ENCODE results near the gene ACKR2. TPM values are rescaled to one million over a fixed set of nuclear protein-coding genes. Genes with fewer than 3 reads are reported as not detected.
"Not testable (repeated sequence)": the region's sequence is repeated elsewhere in the genome, so short reads cannot be mapped to it uniquely, and the experiment has no call there.

ACKR2 gene
- total RNA-seq, 1 experiment from 2014 or later, result not detected

GRCh38 chr3:42807929-42808328 is 1.3 kb upstream of the ACKR2 start:
- DNase-seq, result no peak
- no peaks in the 10 kb centered on the region for H4K20me1 ChIP-seq (ENCODE audit: control insufficient read depth, insufficient read depth, insufficient read length)
- H4K91ac ChIP-seq (ENCODE audit: insufficient read length, low read depth, low read length), result no peak overlapping the region
- no peak overlapping the region for H3K56ac ChIP-seq (ENCODE audit: insufficient read length, low read depth, low read length)
- no peak overlapping the region for H2AK5ac ChIP-seq (ENCODE audit: insufficient read length, low read length)
- H4K5ac ChIP-seq (ENCODE audit: insufficient read length, low read depth, low read length), result no peak overlapping the region
- H3K27ac ChIP-seq (ENCODE audit: insufficient read length, low read depth, low read length), result no peak overlapping the region
- TF ChIP-seq CTCF (conservative IDR thresholded peaks at IDR 0.05), result no peak
- H3K4me1 ChIP-seq (ENCODE audit: insufficient read depth, low read length), result no peaks in the 10 kb centered on the region; the same call in 1 of the 2 replicates
- H2BK15ac ChIP-seq (ENCODE audit: low read depth, low read length), result no peak overlapping the region
- H4K8ac ChIP-seq (replicated peaks; ENCODE audit: insufficient read length, low read depth, low read length), result no peak overlapping the region
- H3K9ac ChIP-seq (ENCODE audit: extremely low read depth, insufficient read length, low read length), result no peak overlapping the region
- no peak overlapping the region for H3K4me3 Mint-ChIP-seq
- no peaks in the 10 kb centered on the region for H3K9me3 ChIP-seq (ENCODE audit: control insufficient read depth, low read depth, low read length)
- H2BK120ac ChIP-seq (ENCODE audit: low read depth, low read length, poor library complexity, severe bottlenecking), result no peak overlapping the region
- H2BK20ac ChIP-seq (ENCODE audit: low read depth, low read length, poor library complexity, severe bottlenecking), result no peak overlapping the region
- H2AFZ ChIP-seq (ENCODE audit: low read length), result no peak overlapping the region
- no peak overlapping the region for H3K23ac ChIP-seq (ENCODE audit: insufficient read length, low read depth, low read length)
- no peaks in the 10 kb centered on the region for H3K79me1 ChIP-seq (ENCODE audit: insufficient read depth, low read depth, low read length, poor library complexity, severe bottlenecking)
- peaks cover 3% of the 10 kb centered on the region; the same call in 1 of the 2 replicates for H3K79me2 ChIP-seq (ENCODE audit: insufficient read depth, low read length)
- H3K4me1 Mint-ChIP-seq, result peaks cover 34% of the 10 kb centered on the region in 2 experiments
- no peak overlapping the region for H3K18ac ChIP-seq (ENCODE audit: insufficient read length, low read depth, low read length)
- H3K4ac ChIP-seq (ENCODE audit: low read depth, low read length), result no peak overlapping the region
- H3K36me3 Mint-ChIP-seq (ENCODE audit: insufficient read depth in 1 of 3, low read depth in 3 of 3), result 0 out of 7 replicates have a peak, but pooled peaks cover 0 to 2% (median 0%) of the 10 kb centered on the region in 3 experiments
- no peak overlapping the region for H3T11ph ChIP-seq (ENCODE audit: low read length)
- peaks cover 22% of the 10 kb centered on the region for H3K27me3 Mint-ChIP-seq (ENCODE audit: low read depth)
- H3K14ac ChIP-seq (ENCODE audit: insufficient read depth, low read length), result no peak overlapping the region
- WGBS (ENCODE audit: extremely low coverage, insufficient read length, low lambda C conversion rate), result no CpG with 5 or more reads among the region's 4 CpGs
- no peak overlapping the region for H2BK5ac ChIP-seq (ENCODE audit: insufficient read length, low read length)
- H3K4me2 ChIP-seq (ENCODE audit: insufficient read depth, insufficient read length, low read length), result no peak overlapping the region
- no peak overlapping the region; a peak in 1 of 7 replicates for H3K27ac Mint-ChIP-seq
- H3K9me3 Mint-ChIP-seq, result no peaks in the 10 kb centered on the region
- peaks cover 4% of the 10 kb centered on the region; the same call in 1 of the 2 replicates for H3K27me3 ChIP-seq (ENCODE audit: insufficient read depth, low read length)
- H2BK12ac ChIP-seq (ENCODE audit: insufficient read length, low read depth, low read length), result no peak overlapping the region
- peaks cover 9% of the 10 kb centered on the region for H3K23me2 ChIP-seq (ENCODE audit: insufficient read length, low read depth, low read length, poor library complexity, severe bottlenecking)

- not testable (repeated sequence) for H3K4ac ChIP-seq (ENCODE audit: low read depth, low read length); H4K91ac ChIP-seq (ENCODE audit: insufficient read length, low read depth, low read length); H4K20me1 ChIP-seq (ENCODE audit: control insufficient read depth, insufficient read depth, insufficient read length); H3K23me2 ChIP-seq (ENCODE audit: insufficient read length, low read depth, low read length, poor library complexity, severe bottlenecking); H2BK20ac ChIP-seq (ENCODE audit: low read depth, low read length, poor library complexity, severe bottlenecking); H4K8ac ChIP-seq (replicated peaks; ENCODE audit: insufficient read length, low read depth, low read length); H3K79me1 ChIP-seq (ENCODE audit: insufficient read depth, low read depth, low read length, poor library complexity, severe bottlenecking); H2BK15ac ChIP-seq (ENCODE audit: low read depth, low read length); H3K36me3 Mint-ChIP-seq (ENCODE audit: insufficient read depth in 1 of 3, low read depth in 3 of 3); H2AFZ ChIP-seq (ENCODE audit: low read length); H3K9me3 Mint-ChIP-seq; H3K23ac ChIP-seq (ENCODE audit: insufficient read length, low read depth, low read length); H3K27me3 ChIP-seq (ENCODE audit: insufficient read depth, low read length); H3K4me1 ChIP-seq (ENCODE audit: insufficient read depth, low read length); H3K27ac ChIP-seq (ENCODE audit: insufficient read length, low read depth, low read length); H3T11ph ChIP-seq (ENCODE audit: low read length); H3K18ac ChIP-seq (ENCODE audit: insufficient read length, low read depth, low read length); H3K79me2 ChIP-seq (ENCODE audit: insufficient read depth, low read length); H3K9me3 ChIP-seq (ENCODE audit: control insufficient read depth, low read depth, low read length); DNase-seq; H2BK12ac ChIP-seq (ENCODE audit: insufficient read length, low read depth, low read length); H3K4me3 Mint-ChIP-seq; H2BK120ac ChIP-seq (ENCODE audit: low read depth, low read length, poor library complexity, severe bottlenecking); H4K5ac ChIP-seq (ENCODE audit: insufficient read length, low read depth, low read length); H3K14ac ChIP-seq (ENCODE audit: insufficient read depth, low read length); H3K9ac ChIP-seq (ENCODE audit: extremely low read depth, insufficient read length, low read length); H2BK5ac ChIP-seq (ENCODE audit: insufficient read length, low read length); H3K4me2 ChIP-seq (ENCODE audit: insufficient read depth, insufficient read length, low read length); H3K56ac ChIP-seq (ENCODE audit: insufficient read length, low read depth, low read length); H2AK5ac ChIP-seq (ENCODE audit: insufficient read length, low read length); H3K27ac Mint-ChIP-seq
- Mint-ChIP-seq H3K4me1 (peaks cover 23% of the 10 kb centered on the region in 2 experiments), H3K27me3 (ENCODE audit: low read depth) (peaks cover 14% of the 10 kb centered on the region)
- WGBS (ENCODE audit: extremely low coverage, insufficient read length, low lambda C conversion rate), result no CpG with 5 or more reads among the region's 10 CpGs
Observed at GRCh38 chr3:42810706-42811105, 1.5 kb downstream of the ACKR2 start.
